ENCODE measurements around the gene UBE2R2. TPM values are rescaled to one million over a fixed set of nuclear protein-coding genes. Genes with fewer than 3 reads are reported as not detected.

UBE2R2 gene
- total RNA-seq, 1 experiment from 2014 or later: 52.1 TPM

DNA sequence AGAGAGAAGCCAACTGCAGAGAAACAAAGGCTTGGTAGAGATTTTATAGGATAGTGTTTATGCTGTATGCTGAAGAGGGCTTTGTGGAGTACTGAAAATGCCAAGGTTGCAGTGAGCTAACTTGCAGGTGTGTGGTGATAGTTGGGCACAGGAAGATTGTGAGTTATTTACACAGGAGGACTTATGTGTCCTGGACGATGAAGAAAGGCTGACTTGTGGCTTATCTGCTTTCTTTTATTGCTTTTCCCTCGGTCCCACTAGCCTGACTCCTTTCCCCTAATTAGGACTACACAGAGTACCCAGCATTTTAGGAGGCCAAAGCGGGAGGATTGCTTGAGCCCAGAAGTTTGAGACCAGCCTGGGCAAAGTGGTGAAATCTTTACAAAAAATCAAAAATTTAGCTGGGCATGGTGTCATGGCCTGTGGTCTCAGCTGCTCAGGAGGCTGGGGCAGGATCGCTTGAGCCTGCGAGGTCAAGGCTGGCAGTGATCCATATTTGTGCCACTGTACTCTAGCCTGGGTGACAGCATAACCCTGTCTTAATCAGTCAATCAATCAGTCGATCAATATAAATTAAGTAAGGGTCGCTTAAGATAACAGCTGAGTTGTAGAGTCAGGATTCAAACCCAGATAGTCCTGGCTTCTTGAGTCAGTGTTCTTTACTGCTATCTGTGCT lies 61.9 kb downstream of the UBE2R2 start:
- H3K4ac ChIP-seq (ENCODE audit: low read depth, low read length): no peak overlapping the region
- no peak overlapping the region for H4K91ac ChIP-seq (ENCODE audit: insufficient read length, low read depth, low read length)
- TF ChIP-seq, protein P1, sequence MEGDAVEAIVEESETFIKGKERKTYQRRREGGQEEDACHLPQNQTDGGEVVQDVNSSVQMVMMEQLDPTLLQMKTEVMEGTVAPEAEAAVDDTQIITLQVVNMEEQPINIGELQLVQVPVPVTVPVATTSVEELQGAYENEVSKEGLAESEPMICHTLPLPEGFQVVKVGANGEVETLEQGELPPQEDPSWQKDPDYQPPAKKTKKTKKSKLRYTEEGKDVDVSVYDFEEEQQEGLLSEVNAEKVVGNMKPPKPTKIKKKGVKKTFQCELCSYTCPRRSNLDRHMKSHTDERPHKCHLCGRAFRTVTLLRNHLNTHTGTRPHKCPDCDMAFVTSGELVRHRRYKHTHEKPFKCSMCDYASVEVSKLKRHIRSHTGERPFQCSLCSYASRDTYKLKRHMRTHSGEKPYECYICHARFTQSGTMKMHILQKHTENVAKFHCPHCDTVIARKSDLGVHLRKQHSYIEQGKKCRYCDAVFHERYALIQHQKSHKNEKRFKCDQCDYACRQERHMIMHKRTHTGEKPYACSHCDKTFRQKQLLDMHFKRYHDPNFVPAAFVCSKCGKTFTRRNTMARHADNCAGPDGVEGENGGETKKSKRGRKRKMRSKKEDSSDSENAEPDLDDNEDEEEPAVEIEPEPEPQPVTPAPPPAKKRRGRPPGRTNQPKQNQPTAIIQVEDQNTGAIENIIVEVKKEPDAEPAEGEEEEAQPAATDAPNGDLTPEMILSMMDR (conservative IDR thresholded peaks at IDR 0.05): no peak
- H3K9me3 ChIP-seq (ENCODE audit: control insufficient read depth, low read depth, low read length): no peaks in the 10 kb centered on the region
- peak overlapping the region; percentile 23 to 89 (median 87); a peak in 6 of 7 replicates for H3K27ac Mint-ChIP-seq
- no peak overlapping the region for H4K5ac ChIP-seq (ENCODE audit: insufficient read length, low read depth, low read length)
- no peak overlapping the region for H3K4me3 Mint-ChIP-seq
- H3K27me3 Mint-ChIP-seq (ENCODE audit: low read depth): no peaks in the 10 kb centered on the region
- H3K79me2 ChIP-seq (ENCODE audit: insufficient read depth, low read length): peaks cover 7% of the 10 kb centered on the region; the same call in 1 of the 2 replicates
- H3K9me3 Mint-ChIP-seq: no peaks in the 10 kb centered on the region
- H3K14ac ChIP-seq (ENCODE audit: insufficient read depth, low read length): 0 out of 2 replicates have a peak overlapping the region, but pooled peaks have one; percentile 56
- H3K4me2 ChIP-seq (ENCODE audit: insufficient read depth, insufficient read length, low read length): no peak overlapping the region
- no peaks in the 10 kb centered on the region for H3K27me3 ChIP-seq (ENCODE audit: insufficient read depth, low read length)
- no peaks in the 10 kb centered on the region for H3K23me2 ChIP-seq (ENCODE audit: insufficient read length, low read depth, low read length, poor library complexity, severe bottlenecking)
- no peak overlapping the region for H3K56ac ChIP-seq (ENCODE audit: insufficient read length, low read depth, low read length)
- no peaks in the 10 kb centered on the region for H4K20me1 ChIP-seq (ENCODE audit: control insufficient read depth, insufficient read depth, insufficient read length)
- no peaks in the 10 kb centered on the region for H3K79me1 ChIP-seq (ENCODE audit: insufficient read depth, low read depth, low read length, poor library complexity, severe bottlenecking)
- H3K9ac ChIP-seq (ENCODE audit: extremely low read depth, insufficient read length, low read length): no peak overlapping the region
- no peak overlapping the region for H3K18ac ChIP-seq (ENCODE audit: insufficient read length, low read depth, low read length)
- H3K36me3 Mint-ChIP-seq (ENCODE audit: insufficient read depth in 1 of 3, low read depth in 3 of 3): no peaks in the 10 kb centered on the region
- no peak overlapping the region for H2AK5ac ChIP-seq (ENCODE audit: insufficient read length, low read length)
- WGBS (ENCODE audit: extremely low coverage, insufficient read length, low lambda C conversion rate): no CpG with 5 or more reads among the region's 7 CpGs
- H2BK12ac ChIP-seq (ENCODE audit: insufficient read length, low read depth, low read length): no peak overlapping the region
- no peak overlapping the region for H2BK20ac ChIP-seq (ENCODE audit: low read depth, low read length, poor library complexity, severe bottlenecking)
- no peak overlapping the region for H4K8ac ChIP-seq (replicated peaks; ENCODE audit: insufficient read length, low read depth, low read length)
- H3K27ac ChIP-seq (ENCODE audit: insufficient read length, low read depth, low read length): no peak overlapping the region
- no peak overlapping the region for H2BK5ac ChIP-seq (ENCODE audit: insufficient read length, low read length)
- no peak for DNase-seq
- H2BK15ac ChIP-seq (ENCODE audit: low read depth, low read length): no peak overlapping the region
- no peak overlapping the region for H2BK120ac ChIP-seq (ENCODE audit: low read depth, low read length, poor library complexity, severe bottlenecking)
- H3K4me1 ChIP-seq (ENCODE audit: insufficient read depth, low read length): no peaks in the 10 kb centered on the region; the same call in 1 of the 2 replicates
- H3T11ph ChIP-seq (ENCODE audit: low read length): no peak overlapping the region
- H2AFZ ChIP-seq (ENCODE audit: low read length): no peak overlapping the region
- H3K4me1 Mint-ChIP-seq: peaks cover 23 to 24% of the 10 kb centered on the region in 2 experiments
- H3K23ac ChIP-seq (ENCODE audit: insufficient read length, low read depth, low read length): no peak overlapping the region
